ENCODE results near the gene BPIFB2. TPM values are rescaled to one million over a fixed set of nuclear protein-coding genes. Genes with fewer than 3 reads are reported as not detected.

The BPIFB2 gene
- total and polyA plus RNA-seq, 2 donors from 2014 or later: not detected

DNA sequence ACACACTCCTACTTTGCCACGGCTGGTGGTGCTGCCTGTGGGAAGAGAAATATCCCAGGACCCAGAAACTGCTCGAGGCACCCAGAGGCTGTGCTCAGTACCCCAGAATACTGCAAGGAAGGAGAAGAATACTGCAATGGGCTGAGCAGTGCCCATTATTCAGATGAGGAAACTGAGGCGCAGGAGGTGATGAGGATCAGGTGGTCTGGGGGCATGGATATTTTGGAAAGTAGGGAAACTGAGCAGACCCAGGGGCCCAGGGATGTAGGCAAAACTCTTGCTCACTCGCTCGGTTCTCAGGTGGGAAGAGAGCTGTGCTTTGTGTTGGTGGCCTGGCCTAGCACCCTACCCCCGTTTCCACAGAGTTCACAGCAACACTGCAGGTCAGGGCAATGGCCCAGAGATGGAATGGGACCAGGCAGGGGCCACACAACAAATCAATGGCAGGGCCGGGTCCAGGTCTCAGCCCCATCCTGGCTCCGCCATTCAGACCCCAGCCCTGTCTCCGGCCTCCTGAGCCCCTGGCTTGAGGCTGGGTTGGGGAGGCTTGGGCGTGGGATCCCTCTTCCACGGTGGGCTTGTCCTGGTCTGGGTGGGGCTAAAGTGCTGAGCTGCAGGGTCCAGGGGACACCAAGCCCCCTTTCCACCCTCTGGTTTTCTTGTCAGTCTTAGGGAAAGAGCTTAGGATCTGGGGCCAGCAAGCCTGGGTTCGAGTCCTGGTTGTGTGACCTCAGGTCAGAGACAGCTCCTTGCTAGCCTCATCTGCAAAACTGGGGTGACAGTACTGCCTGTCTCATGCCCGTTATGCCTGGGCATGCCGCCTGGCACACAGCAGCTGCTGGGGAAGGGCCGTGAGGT, 37.2 kb upstream of the BPIFB2 start:
- intact Hi-C loops (cut with DNase I): no loop called here
- DNase-seq (peak in 1 of 5 donors; percentile 42), FAIRE-seq (no peak)
- H3K36me3 ChIP-seq (ENCODE audit: control insufficient read depth in 2 of 3, insufficient read depth in 3 of 3, low read length in 3 of 3): no peaks in the 10 kb centered on the region
- H3K9ac ChIP-seq (ENCODE audit: low read length in 3 of 3): no peak overlapping the region
- no peaks in the 10 kb centered on the region for H3K27me3 ChIP-seq (ENCODE audit: control insufficient read depth, insufficient read depth, low read length)
- no peaks in the 10 kb centered on the region for H3K4me1 ChIP-seq (ENCODE audit: control insufficient read depth in 2 of 3, insufficient read depth in 2 of 3, low read depth in 1 of 3, low read length in 3 of 3)
- TF ChIP-seq, protein P1, sequence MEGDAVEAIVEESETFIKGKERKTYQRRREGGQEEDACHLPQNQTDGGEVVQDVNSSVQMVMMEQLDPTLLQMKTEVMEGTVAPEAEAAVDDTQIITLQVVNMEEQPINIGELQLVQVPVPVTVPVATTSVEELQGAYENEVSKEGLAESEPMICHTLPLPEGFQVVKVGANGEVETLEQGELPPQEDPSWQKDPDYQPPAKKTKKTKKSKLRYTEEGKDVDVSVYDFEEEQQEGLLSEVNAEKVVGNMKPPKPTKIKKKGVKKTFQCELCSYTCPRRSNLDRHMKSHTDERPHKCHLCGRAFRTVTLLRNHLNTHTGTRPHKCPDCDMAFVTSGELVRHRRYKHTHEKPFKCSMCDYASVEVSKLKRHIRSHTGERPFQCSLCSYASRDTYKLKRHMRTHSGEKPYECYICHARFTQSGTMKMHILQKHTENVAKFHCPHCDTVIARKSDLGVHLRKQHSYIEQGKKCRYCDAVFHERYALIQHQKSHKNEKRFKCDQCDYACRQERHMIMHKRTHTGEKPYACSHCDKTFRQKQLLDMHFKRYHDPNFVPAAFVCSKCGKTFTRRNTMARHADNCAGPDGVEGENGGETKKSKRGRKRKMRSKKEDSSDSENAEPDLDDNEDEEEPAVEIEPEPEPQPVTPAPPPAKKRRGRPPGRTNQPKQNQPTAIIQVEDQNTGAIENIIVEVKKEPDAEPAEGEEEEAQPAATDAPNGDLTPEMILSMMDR (IDR thresholded peaks at IDR 0.05; ENCODE audit: borderline replicate concordance, extremely low read depth, insufficient read depth): no peak
- H3K4me3 ChIP-seq (ENCODE audit: low read length in 3 of 3): no peak overlapping the region
- H3K27ac ChIP-seq (ENCODE audit: low read depth in 2 of 2, low read length in 2 of 2): no peak overlapping the region
- H3K9me3 ChIP-seq (ENCODE audit: control insufficient read depth in 2 of 3, insufficient read depth in 1 of 3, low read length in 3 of 3): no peaks in the 10 kb centered on the region

DNA sequence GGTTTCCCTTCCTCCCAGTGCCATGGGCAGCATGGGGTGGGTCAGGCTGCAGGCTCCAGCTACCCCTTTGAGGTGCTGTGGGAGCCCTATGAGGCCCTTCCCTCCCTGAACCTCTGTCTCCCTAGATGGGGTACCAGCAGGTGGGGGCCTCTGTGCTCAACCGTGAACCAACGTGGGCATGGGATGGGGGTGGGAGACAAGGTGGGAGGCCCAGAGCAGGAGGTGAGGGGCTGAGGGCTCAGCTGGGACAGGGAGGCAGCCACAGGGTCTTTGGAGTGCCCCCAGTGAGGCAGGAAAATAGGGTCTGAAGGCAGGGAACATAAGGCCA, 36.6 kb upstream of the BPIFB2 start:
- Histone ChIP-seq H3K27me3 (ENCODE audit: control insufficient read depth, insufficient read depth, low read length) (no peaks in the 10 kb centered on the region), H3K9me3 (ENCODE audit: control insufficient read depth in 2 of 3, insufficient read depth in 1 of 3, low read length in 3 of 3) (no peaks in the 10 kb centered on the region), H3K36me3 (ENCODE audit: control insufficient read depth in 2 of 3, insufficient read depth in 3 of 3, low read length in 3 of 3) (no peaks in the 10 kb centered on the region), H3K4me3 (ENCODE audit: low read length in 3 of 3) (no peak overlapping the region), H3K9ac (ENCODE audit: low read length in 3 of 3) (no peak overlapping the region), H3K4me1 (ENCODE audit: control insufficient read depth in 2 of 3, insufficient read depth in 2 of 3, low read depth in 1 of 3, low read length in 3 of 3) (no peaks in the 10 kb centered on the region), H3K27ac (ENCODE audit: low read depth in 2 of 2, low read length in 2 of 2) (no peak overlapping the region)
- DNase-seq: peak in 1 of 5 donors; percentile 42
- TF ChIP-seq, protein P1 (IDR thresholded peaks at IDR 0.05; ENCODE audit: borderline replicate concordance, extremely low read depth, insufficient read depth): no peak
- intact Hi-C loops (cut with DNase I): no loop called here
- FAIRE-seq: no peak

DNA sequence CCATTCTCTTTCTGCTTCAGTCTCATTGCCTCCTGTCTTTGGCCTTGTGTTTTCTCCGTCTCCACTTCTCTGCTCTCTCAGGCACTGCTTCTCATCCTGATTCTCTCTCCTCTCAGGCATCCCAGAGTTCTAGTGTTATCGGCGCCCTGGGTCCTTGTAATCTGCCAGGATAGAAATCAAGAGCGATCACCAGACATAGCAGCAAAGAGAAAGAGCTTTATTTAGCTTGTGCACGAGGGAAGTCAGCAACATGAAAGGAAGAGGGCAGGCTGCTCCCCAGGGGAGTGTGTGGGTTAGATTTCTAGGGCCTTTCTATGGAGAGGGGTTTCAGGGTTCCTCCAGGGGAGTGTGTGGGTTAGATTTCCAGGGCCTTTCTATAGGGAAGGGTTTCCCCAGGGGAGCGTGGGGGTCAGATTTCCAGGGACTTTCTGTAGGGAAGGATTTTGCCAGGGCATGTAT, 35.8 kb upstream of the BPIFB2 start:
- no peaks in the 10 kb centered on the region for H3K4me1 ChIP-seq (ENCODE audit: control insufficient read depth in 2 of 3, insufficient read depth in 2 of 3, low read depth in 1 of 3, low read length in 3 of 3)
- H3K36me3 ChIP-seq (ENCODE audit: control insufficient read depth in 2 of 3, insufficient read depth in 3 of 3, low read length in 3 of 3): no peaks in the 10 kb centered on the region
- DNase-seq (peak in 2 of 5 donors; percentile 13 to 39), FAIRE-seq (no peak)
- H3K27me3 ChIP-seq (ENCODE audit: control insufficient read depth, insufficient read depth, low read length): no peaks in the 10 kb centered on the region
- H3K4me3 ChIP-seq (ENCODE audit: low read length in 3 of 3): no peak overlapping the region
- no peaks in the 10 kb centered on the region for H3K9me3 ChIP-seq (ENCODE audit: control insufficient read depth in 2 of 3, insufficient read depth in 1 of 3, low read length in 3 of 3)
- intact Hi-C loops (cut with DNase I): no loop called here
- TF ChIP-seq, protein P1 (IDR thresholded peaks at IDR 0.05; ENCODE audit: borderline replicate concordance, extremely low read depth, insufficient read depth): no peak
- no peak overlapping the region for H3K9ac ChIP-seq (ENCODE audit: low read length in 3 of 3)
- H3K27ac ChIP-seq (ENCODE audit: low read depth in 2 of 2, low read length in 2 of 2): no peak overlapping the region
